Measurements from ENCODE around the gene TOR3A.

The TOR3A gene

DNA sequence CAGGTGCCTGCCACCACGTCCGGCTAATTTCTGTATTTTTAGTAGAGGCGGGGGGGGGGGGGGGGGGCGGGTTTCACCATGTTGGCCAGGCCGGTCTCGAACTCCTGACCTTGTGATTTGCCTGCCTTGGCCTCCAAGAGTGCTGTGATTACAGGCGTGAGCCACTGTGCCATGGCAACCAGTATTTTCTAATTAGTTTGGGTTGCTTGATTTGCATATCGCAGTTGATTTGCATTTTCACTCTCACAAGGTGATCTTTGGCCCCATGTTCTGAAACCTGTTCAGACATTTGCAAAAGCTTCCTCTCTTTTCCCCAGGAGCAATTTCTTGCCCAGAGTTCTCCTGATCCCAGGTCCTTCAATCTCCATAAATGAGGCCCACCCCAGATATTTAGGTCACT lies 1.7 kb downstream of the TOR3A start:
- Histone ChIP-seq H3K4me3 (ENCODE audit: control insufficient read depth in 1 of 7, extremely low read depth in 1 of 7, insufficient read depth in 4 of 7, low read depth in 2 of 7, low read length in 6 of 7) (peak overlapping the region in 1 of 7 experiments; percentile 87), H3K27ac (ENCODE audit: insufficient read depth in 1 of 2, low read depth in 1 of 2, low read length in 2 of 2, poor library complexity in 1 of 2, severe bottlenecking in 2 of 2) (no peak overlapping the region), H3K36me3 (ENCODE audit: control insufficient read depth in 4 of 4, insufficient read depth in 4 of 4, low read length in 3 of 4) (peaks cover 5 to 32% (median 15%) of the 10 kb centered on the region in 4 experiments), H3K27me3 (replicated peaks in 2 of 5; ENCODE audit: control insufficient read depth in 4 of 5, insufficient read depth in 5 of 5, low read length in 4 of 5) (no peaks in the 10 kb centered on the region), H3K9me3 (ENCODE audit: control extremely low read depth in 1 of 5, control insufficient read depth in 4 of 5, insufficient read depth in 2 of 5, low read depth in 1 of 5, low read length in 4 of 5) (no peaks in the 10 kb centered on the region), H3K4me1 (ENCODE audit: control extremely low read depth in 1 of 4, control insufficient read depth in 4 of 4, insufficient read depth in 4 of 4, low read length in 3 of 4) (peaks cover 0 to 25% (median 21%) of the 10 kb centered on the region in 4 experiments)
- WGBS (ENCODE audit: insufficient coverage) = 100% methylated on average over 6 of the region's 8 CpGs
- POLR2A ChIA-PET = no interaction called here
- CTCF ChIA-PET = interaction anchor here (1.1 to 1.9 kb wide), 3 partner anchors 10 to 307 kb away, joined by 3 to 4 read pairs (median 3); no protein-coding TSS in a partner anchor
- DNase-seq = no peak

DNA sequence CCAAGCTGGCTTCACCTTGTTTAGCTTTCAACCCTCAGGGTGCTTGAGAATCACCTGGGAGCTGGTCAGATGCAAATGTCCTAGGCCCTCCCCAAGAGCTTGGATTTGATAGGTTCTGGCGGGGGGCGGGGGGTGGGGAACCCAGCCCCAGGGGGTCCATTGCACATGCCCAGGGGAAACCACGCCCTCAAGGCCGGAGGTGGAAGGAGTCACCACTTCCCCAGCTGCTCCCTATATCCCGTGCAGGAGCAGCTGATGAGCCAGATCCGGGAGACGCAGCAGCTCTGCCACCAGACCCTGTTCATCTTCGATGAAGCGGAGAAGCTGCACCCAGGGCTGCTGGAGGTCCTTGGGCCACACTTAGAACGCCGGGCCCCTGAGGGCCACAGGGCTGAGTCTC lies 5.8 kb downstream of the TOR3A start:
- Histone ChIP-seq H3K4me3 (ENCODE audit: control insufficient read depth in 1 of 7, extremely low read depth in 1 of 7, insufficient read depth in 4 of 7, low read depth in 2 of 7, low read length in 6 of 7) (no peak overlapping the region), H3K36me3 (ENCODE audit: control insufficient read depth in 4 of 4, insufficient read depth in 4 of 4, low read length in 3 of 4) (peaks cover 7 to 63% (median 34%) of the 10 kb centered on the region in 4 experiments), H3K4me1 (ENCODE audit: control extremely low read depth in 1 of 4, control insufficient read depth in 4 of 4, insufficient read depth in 4 of 4, low read length in 3 of 4) (peaks cover 0 to 10% (median 8%) of the 10 kb centered on the region in 4 experiments), H3K27me3 (replicated peaks in 2 of 5; ENCODE audit: control insufficient read depth in 4 of 5, insufficient read depth in 5 of 5, low read length in 4 of 5) (no peaks in the 10 kb centered on the region), H3K27ac (ENCODE audit: insufficient read depth in 1 of 2, low read depth in 1 of 2, low read length in 2 of 2, poor library complexity in 1 of 2, severe bottlenecking in 2 of 2) (no peak overlapping the region), H3K9me3 (ENCODE audit: control extremely low read depth in 1 of 5, control insufficient read depth in 4 of 5, insufficient read depth in 2 of 5, low read depth in 1 of 5, low read length in 4 of 5) (no peaks in the 10 kb centered on the region)
- POLR2A ChIA-PET = no interaction called here
- CTCF ChIA-PET = interaction anchor here (0.7 to 2.4 kb wide), 2 partner anchors 9 to 281 kb away, joined by 3 to 12 read pairs; no protein-coding TSS in a partner anchor
- WGBS (ENCODE audit: insufficient coverage) = 96% methylated on average over 11 of the region's 11 CpGs
- no peak for DNase-seq

DNA sequence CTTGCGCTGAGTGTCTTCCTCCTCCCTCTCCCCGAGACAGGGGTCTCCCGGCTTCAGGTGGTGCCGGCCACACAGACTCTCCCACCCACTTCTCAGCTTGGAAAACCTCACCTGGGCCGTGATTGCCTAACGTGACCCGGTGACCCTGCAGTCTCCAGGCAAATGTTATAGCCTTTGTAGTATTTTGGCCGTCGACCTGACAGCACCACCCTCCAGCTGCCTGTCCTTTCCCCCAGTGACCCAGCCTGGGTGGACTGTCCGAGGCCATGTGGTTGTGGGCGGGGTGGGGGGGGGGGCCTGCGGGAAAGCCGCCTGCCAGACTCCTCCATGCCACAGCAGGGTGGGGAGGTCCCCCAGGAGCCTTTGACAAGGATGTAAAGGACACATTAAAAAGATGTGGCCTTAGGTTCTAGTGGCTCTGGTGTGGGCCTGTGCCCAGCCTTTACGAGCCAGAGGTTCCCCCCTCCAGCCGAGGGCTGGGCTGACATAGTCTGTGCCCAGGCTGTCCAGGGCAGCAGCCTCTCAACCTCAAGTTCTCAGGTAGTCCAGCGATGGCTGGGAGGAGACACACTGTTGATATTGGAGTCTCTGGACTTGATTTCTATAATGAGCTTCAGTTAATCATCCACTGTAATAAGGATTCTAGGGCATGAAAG lies 8.1 kb downstream of the TOR3A start:
- H3K9me3 ChIP-seq (ENCODE audit: control extremely low read depth in 1 of 5, control insufficient read depth in 4 of 5, insufficient read depth in 2 of 5, low read depth in 1 of 5, low read length in 4 of 5) = no peaks in the 10 kb centered on the region
- 100% methylated on average over 2 of the region's 16 CpGs for WGBS (ENCODE audit: insufficient coverage)
- DNase-seq = no peak
- H3K27ac ChIP-seq (ENCODE audit: insufficient read depth in 1 of 2, low read depth in 1 of 2, low read length in 2 of 2, poor library complexity in 1 of 2, severe bottlenecking in 2 of 2) = no peak overlapping the region
- POLR2A ChIA-PET = no interaction called here
- H3K4me1 ChIP-seq (ENCODE audit: control extremely low read depth in 1 of 4, control insufficient read depth in 4 of 4, insufficient read depth in 4 of 4, low read length in 3 of 4) = no peaks in the 10 kb centered on the region
- H3K4me3 ChIP-seq (ENCODE audit: control insufficient read depth in 1 of 7, extremely low read depth in 1 of 7, insufficient read depth in 4 of 7, low read depth in 2 of 7, low read length in 6 of 7) = no peak overlapping the region
- H3K36me3 ChIP-seq (ENCODE audit: control insufficient read depth in 4 of 4, insufficient read depth in 4 of 4, low read length in 3 of 4) = peaks cover 14 to 79% (median 51%) of the 10 kb centered on the region in 4 experiments
- H3K27me3 ChIP-seq (replicated peaks in 2 of 5; ENCODE audit: control insufficient read depth in 4 of 5, insufficient read depth in 5 of 5, low read length in 4 of 5) = no peaks in the 10 kb centered on the region
- CTCF ChIA-PET = interaction anchor here (1.0 to 1.3 kb wide), 2 partner anchors 13 to 187 kb away, joined by 3 to 4 read pairs; no protein-coding TSS in a partner anchor

DNA sequence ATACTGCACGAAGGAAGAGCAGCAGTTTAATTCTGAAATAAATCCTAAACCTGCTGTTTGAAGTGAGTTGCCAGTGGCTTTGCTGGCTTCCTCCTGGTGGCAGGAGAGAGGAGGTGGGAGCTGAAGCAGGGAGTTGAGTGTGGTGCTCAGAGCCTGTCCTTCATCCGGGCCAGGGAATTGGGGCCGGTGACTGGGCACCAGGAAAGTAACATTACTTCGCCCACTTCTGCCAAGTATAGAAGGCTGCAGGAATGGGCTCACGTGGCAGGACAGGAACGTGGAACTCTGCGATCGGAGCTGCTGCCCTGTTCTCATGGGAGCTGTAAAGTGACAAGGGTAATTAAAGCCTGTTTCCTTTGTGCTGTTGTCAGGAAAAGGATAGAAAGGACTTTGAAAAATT lies 8.7 kb downstream of the TOR3A start:
- Histone ChIP-seq H3K4me3 (ENCODE audit: control insufficient read depth in 1 of 7, extremely low read depth in 1 of 7, insufficient read depth in 4 of 7, low read depth in 2 of 7, low read length in 6 of 7) (no peak overlapping the region), H3K36me3 (ENCODE audit: control insufficient read depth in 4 of 4, insufficient read depth in 4 of 4, low read length in 3 of 4) (peaks cover 15 to 82% (median 55%) of the 10 kb centered on the region in 4 experiments), H3K4me1 (ENCODE audit: control extremely low read depth in 1 of 4, control insufficient read depth in 4 of 4, insufficient read depth in 4 of 4, low read length in 3 of 4) (no peaks in the 10 kb centered on the region), H3K27ac (ENCODE audit: insufficient read depth in 1 of 2, low read depth in 1 of 2, low read length in 2 of 2, poor library complexity in 1 of 2, severe bottlenecking in 2 of 2) (no peak overlapping the region), H3K27me3 (replicated peaks in 2 of 5; ENCODE audit: control insufficient read depth in 4 of 5, insufficient read depth in 5 of 5, low read length in 4 of 5) (no peaks in the 10 kb centered on the region), H3K9me3 (ENCODE audit: control extremely low read depth in 1 of 5, control insufficient read depth in 4 of 5, insufficient read depth in 2 of 5, low read depth in 1 of 5, low read length in 4 of 5) (no peaks in the 10 kb centered on the region)
- WGBS (ENCODE audit: insufficient coverage) = 99% methylated on average over 7 of the region's 8 CpGs
- ChIA-PET CTCF (interaction anchor here (1.0 to 1.3 kb wide), 2 partner anchors 12 to 186 kb away, joined by 3 to 4 read pairs; no protein-coding TSS in a partner anchor), POLR2A (no interaction called here)
- DNase-seq = no peak

DNA sequence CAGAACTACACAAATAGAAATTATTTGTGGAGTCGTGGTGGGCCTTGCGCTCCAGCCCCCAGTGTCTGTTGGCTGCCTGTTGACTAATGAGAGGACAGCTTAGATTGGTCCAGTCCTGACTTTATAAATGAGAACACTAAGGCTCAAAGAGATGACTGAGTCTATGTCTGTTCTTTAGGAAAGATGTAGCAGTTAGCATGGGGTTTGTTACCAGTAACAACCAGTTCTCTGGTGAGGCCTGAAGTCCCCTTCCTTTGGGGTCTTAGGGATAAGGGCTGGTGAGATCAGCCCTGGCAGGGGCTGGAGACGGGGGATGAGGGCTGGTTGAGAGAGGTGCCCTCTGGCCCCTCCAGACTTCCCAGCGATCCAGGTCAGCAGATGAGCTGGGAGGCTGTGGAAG lies 9.1 kb downstream of the TOR3A start:
- Histone ChIP-seq H3K4me3 (ENCODE audit: control insufficient read depth in 1 of 7, extremely low read depth in 1 of 7, insufficient read depth in 4 of 7, low read depth in 2 of 7, low read length in 6 of 7) (no peak overlapping the region), H3K4me1 (ENCODE audit: control extremely low read depth in 1 of 4, control insufficient read depth in 4 of 4, insufficient read depth in 4 of 4, low read length in 3 of 4) (no peaks in the 10 kb centered on the region), H3K27ac (ENCODE audit: insufficient read depth in 1 of 2, low read depth in 1 of 2, low read length in 2 of 2, poor library complexity in 1 of 2, severe bottlenecking in 2 of 2) (no peak overlapping the region), H3K36me3 (ENCODE audit: control insufficient read depth in 4 of 4, insufficient read depth in 4 of 4, low read length in 3 of 4) (peaks cover 15 to 82% (median 54%) of the 10 kb centered on the region in 4 experiments), H3K9me3 (ENCODE audit: control extremely low read depth in 1 of 5, control insufficient read depth in 4 of 5, insufficient read depth in 2 of 5, low read depth in 1 of 5, low read length in 4 of 5) (no peaks in the 10 kb centered on the region), H3K27me3 (replicated peaks in 2 of 5; ENCODE audit: control insufficient read depth in 4 of 5, insufficient read depth in 5 of 5, low read length in 4 of 5) (no peaks in the 10 kb centered on the region)
- 100% methylated on average over 3 of the region's 4 CpGs for WGBS (ENCODE audit: insufficient coverage)
- POLR2A ChIA-PET = no interaction called here
- CTCF ChIA-PET = interaction anchor here (1.0 kb wide), 1 partner anchor 186 kb away, joined by 3 read pairs; no protein-coding TSS in a partner anchor
- DNase-seq = no peak

DNA sequence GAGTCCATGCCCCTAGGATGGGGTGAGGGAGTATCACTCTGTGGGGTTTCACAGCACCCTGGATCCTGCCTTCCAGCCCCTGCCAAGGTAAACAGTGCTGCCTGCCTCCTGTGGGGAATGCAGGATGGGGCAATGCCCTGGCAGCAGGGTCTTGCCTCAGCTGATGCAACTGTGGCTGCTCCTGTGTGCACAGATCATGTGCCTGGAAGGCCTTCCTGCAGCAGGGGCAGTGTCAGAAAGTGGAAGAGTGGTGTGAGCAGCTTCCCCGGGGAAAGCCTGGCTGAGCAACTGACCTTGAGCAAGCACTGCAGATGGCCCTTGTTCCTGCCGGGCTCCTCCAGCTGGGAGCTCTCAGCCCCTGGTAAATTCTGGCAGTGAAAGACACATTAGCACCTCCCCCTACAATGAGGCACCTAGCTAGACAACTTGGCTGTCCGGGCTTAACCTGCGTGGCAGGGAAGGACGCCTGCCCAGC lies 9.9 kb downstream of the TOR3A start:
- H3K4me1 ChIP-seq (ENCODE audit: control extremely low read depth in 1 of 4, control insufficient read depth in 4 of 4, insufficient read depth in 4 of 4, low read length in 3 of 4) = no peaks in the 10 kb centered on the region
- peaks cover 15 to 83% (median 57%) of the 10 kb centered on the region in 4 experiments for H3K36me3 ChIP-seq (ENCODE audit: control insufficient read depth in 4 of 4, insufficient read depth in 4 of 4, low read length in 3 of 4)
- H3K27ac ChIP-seq (ENCODE audit: insufficient read depth in 1 of 2, low read depth in 1 of 2, low read length in 2 of 2, poor library complexity in 1 of 2, severe bottlenecking in 2 of 2) = no peak overlapping the region
- ChIA-PET CTCF (interaction anchor here (1.0 kb wide), 1 partner anchor 28 kb away, joined by 4 read pairs; no protein-coding TSS in a partner anchor), POLR2A (no interaction called here)
- no peak for DNase-seq
- no peak overlapping the region for H3K4me3 ChIP-seq (ENCODE audit: control insufficient read depth in 1 of 7, extremely low read depth in 1 of 7, insufficient read depth in 4 of 7, low read depth in 2 of 7, low read length in 6 of 7)
- no peaks in the 10 kb centered on the region for H3K9me3 ChIP-seq (ENCODE audit: control extremely low read depth in 1 of 5, control insufficient read depth in 4 of 5, insufficient read depth in 2 of 5, low read depth in 1 of 5, low read length in 4 of 5)
- 97% methylated on average over 4 of the region's 5 CpGs for WGBS (ENCODE audit: insufficient coverage)
- no peaks in the 10 kb centered on the region for H3K27me3 ChIP-seq (replicated peaks in 2 of 5; ENCODE audit: control insufficient read depth in 4 of 5, insufficient read depth in 5 of 5, low read length in 4 of 5)

DNA sequence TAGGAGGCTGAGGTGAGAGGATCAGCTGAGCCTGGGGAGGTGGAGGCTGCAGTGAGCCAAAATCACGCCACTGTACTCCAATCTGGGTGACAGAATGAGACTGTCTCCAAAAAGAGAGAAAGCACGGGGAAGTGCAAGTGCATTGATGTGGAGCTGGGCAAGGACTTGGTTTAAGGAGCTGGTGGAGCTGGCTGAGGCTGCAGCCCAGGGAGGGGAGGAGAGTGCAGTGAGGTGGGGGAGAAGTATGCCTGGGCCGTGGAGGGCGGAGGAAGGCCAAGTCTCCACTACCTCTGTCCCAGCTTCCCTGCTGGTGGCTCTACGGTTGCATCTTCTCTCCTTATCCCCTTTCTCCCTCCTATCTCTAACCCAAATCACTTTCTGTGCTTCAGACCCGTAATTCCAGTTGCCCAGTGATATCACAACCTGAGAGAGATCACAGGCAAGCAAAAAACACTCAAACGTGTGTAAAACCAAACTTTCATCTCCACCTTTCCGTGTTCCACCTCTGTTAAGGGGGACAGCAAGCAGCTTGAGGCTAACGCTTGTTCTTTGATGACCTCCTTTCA lies 11.1 kb downstream of the TOR3A start:
- Histone ChIP-seq H3K27ac (ENCODE audit: insufficient read depth in 1 of 2, low read depth in 1 of 2, low read length in 2 of 2, poor library complexity in 1 of 2, severe bottlenecking in 2 of 2) (no peak overlapping the region), H3K4me1 (ENCODE audit: control extremely low read depth in 1 of 4, control insufficient read depth in 4 of 4, insufficient read depth in 4 of 4, low read length in 3 of 4) (no peaks in the 10 kb centered on the region), H3K36me3 (ENCODE audit: control insufficient read depth in 4 of 4, insufficient read depth in 4 of 4, low read length in 3 of 4) (peaks cover 14 to 82% (median 56%) of the 10 kb centered on the region in 4 experiments), H3K27me3 (replicated peaks in 2 of 5; ENCODE audit: control insufficient read depth in 4 of 5, insufficient read depth in 5 of 5, low read length in 4 of 5) (no peaks in the 10 kb centered on the region), H3K9me3 (ENCODE audit: control extremely low read depth in 1 of 5, control insufficient read depth in 4 of 5, insufficient read depth in 2 of 5, low read depth in 1 of 5, low read length in 4 of 5) (no peaks in the 10 kb centered on the region), H3K4me3 (ENCODE audit: control insufficient read depth in 1 of 7, extremely low read depth in 1 of 7, insufficient read depth in 4 of 7, low read depth in 2 of 7, low read length in 6 of 7) (no peak overlapping the region)
- WGBS (ENCODE audit: insufficient coverage) = 100% methylated on average over 9 of the region's 9 CpGs
- no peak for DNase-seq
- ChIA-PET POLR2A (interaction anchor here (0.8 kb wide), 1 partner anchor 28 kb away, joined by 3 read pairs; no protein-coding TSS in a partner anchor), CTCF (interaction anchor here (1.0 to 1.4 kb wide), 5 partner anchors 9 to 29 kb away, joined by 3 to 4 read pairs (median 4); no protein-coding TSS in a partner anchor)

Data from common myeloid progenitor, CD34-positive (primary cell).